Effector memory CD4-positive, alpha-beta T cell (primary cell): ENCODE measurements around the gene DYNLT4.

Source experiments
- DNase-seq, 3 donors: peaks; one replicate each; pipeline ENCODE4 v3.0.0-alpha.2; 2020
- H3K27ac ChIP-seq: 2 replicates; pipeline ENCODE4 v1.7.0; 2013; ENCODE audit warnings: mild to moderate bottlenecking, low read length, moderate library complexity; ENCODE audit not compliant: insufficient read depth, poor library complexity, severe bottlenecking
- H3K27me3 ChIP-seq: replicated peaks from 2 replicates; pipeline ENCODE4 v1.7.0; 2013; ENCODE audit warnings: mild to moderate bottlenecking, low read length; ENCODE audit not compliant: insufficient read depth, control insufficient read depth, poor library complexity, severe bottlenecking
- H3K36me3 ChIP-seq: 2 replicates; pipeline ENCODE4 v1.7.0; 2013; ENCODE audit warnings: mild to moderate bottlenecking, low read length, moderate library complexity; ENCODE audit not compliant: control insufficient read depth, insufficient read depth
- H3K4me1 ChIP-seq: 2 replicates; pipeline ENCODE4 v1.7.0; 2013; ENCODE audit warnings: low read length, mild to moderate bottlenecking; ENCODE audit not compliant: control insufficient read depth, insufficient read depth, poor library complexity, severe bottlenecking
- H3K4me3 ChIP-seq: 2 replicates; pipeline ENCODE4 v1.7.0; 2013; ENCODE audit warnings: low read length, low read depth, mild to moderate bottlenecking; ENCODE audit not compliant: insufficient read depth, poor library complexity, severe bottlenecking
- H3K9me3 ChIP-seq: 2 replicates; pipeline ENCODE4 v1.7.0; 2013; ENCODE audit warnings: mild to moderate bottlenecking, low read length, moderate library complexity; ENCODE audit not compliant: control insufficient read depth
- total RNA-seq, 3 donors: gene quantifications; one replicate each; lab custom pipeline; 2026; lab: John Stamatoyannopoulos, UW

DYNLT4 gene, protein sequence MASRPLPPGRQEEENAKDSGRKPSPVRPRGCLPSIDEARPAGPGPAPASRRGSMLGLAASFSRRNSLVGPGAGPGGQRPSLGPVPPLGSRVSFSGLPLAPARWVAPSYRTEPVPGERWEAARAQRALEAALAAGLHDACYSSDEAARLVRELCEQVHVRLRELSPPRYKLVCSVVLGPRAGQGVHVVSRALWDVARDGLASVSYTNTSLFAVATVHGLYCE
- 13.0 to 16.5 (median 16.3) reads per million in 3 donors for total RNA-seq

- H3K27ac ChIP-seq, result peak within 1 kb of the TSS; percentile 98
- H3K27me3 ChIP-seq, result no peaks in the 10 kb centered on the region
- H3K4me1 ChIP-seq, result peaks cover 84% of the 10 kb centered on the region
- H3K36me3 ChIP-seq, result peaks cover 42% of the 10 kb centered on the region
- no peak for DNase-seq
- no peaks in the 10 kb centered on the region for H3K9me3 ChIP-seq
- H3K4me3 ChIP-seq, result no peak within 1 kb of the TSS
Measured at GRCh38 chr1:44806704-44807363, at the start of gene DYNLT4. TSS of gene DYNLT4 (minus strand) at chr1:44807351. CDS start at chr1:44806668, 683 bp downstream.

- Histone ChIP-seq H3K9me3 (no peaks in the 10 kb centered on the region), H3K27ac (no peak overlapping the region), H3K36me3 (no peaks in the 10 kb centered on the region), H3K4me1 (no peaks in the 10 kb centered on the region), H3K4me3 (no peak overlapping the region), H3K27me3 (no peaks in the 10 kb centered on the region)
- DNase-seq, result no peak
Measured at GRCh38 chr1:44855742-44856141, 48.6 kb upstream of the DYNLT4 start.

GRCh38 chr1:44854970-44855369, 47.8 kb upstream of the DYNLT4 start:
- Histone ChIP-seq H3K9me3 (no peaks in the 10 kb centered on the region), H3K4me3 (no peak overlapping the region), H3K27ac (no peak overlapping the region), H3K27me3 (no peaks in the 10 kb centered on the region), H3K4me1 (no peaks in the 10 kb centered on the region), H3K36me3 (no peaks in the 10 kb centered on the region)
- no peak for DNase-seq

GRCh38 chr1:44853201-44853600, 46.0 kb upstream of the DYNLT4 start:
- H3K36me3 ChIP-seq, result no peaks in the 10 kb centered on the region
- no peak overlapping the region for H3K4me3 ChIP-seq
- no peaks in the 10 kb centered on the region for H3K4me1 ChIP-seq
- no peak overlapping the region for H3K27ac ChIP-seq
- H3K9me3 ChIP-seq, result no peaks in the 10 kb centered on the region
- DNase-seq, result no peak
- no peaks in the 10 kb centered on the region for H3K27me3 ChIP-seq

DNA sequence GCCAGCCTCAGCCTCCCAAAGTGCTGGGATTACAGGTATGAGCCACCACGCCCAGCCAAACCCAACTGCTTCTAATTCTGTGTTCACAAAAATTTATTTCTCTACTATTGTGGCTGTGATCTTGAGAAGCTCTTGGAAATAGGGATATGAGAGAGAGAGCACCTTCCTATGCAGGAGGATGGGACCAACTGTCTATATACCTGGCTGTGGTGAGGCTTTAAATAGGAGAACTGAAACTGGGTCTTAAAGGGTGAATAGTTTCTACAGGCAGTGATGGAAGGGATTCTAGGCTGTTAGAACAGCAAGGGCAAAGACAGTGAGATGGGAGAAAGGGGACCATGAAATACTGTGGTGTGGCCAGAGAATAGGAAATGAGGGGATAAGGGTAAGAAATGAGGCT, 44.2 kb upstream of the DYNLT4 start:
- Histone ChIP-seq H3K4me3 (no peak overlapping the region), H3K36me3 (no peaks in the 10 kb centered on the region), H3K27me3 (no peaks in the 10 kb centered on the region), H3K9me3 (no peaks in the 10 kb centered on the region), H3K4me1 (no peaks in the 10 kb centered on the region), H3K27ac (no peak overlapping the region)
- DNase-seq, result no peak

GRCh38 chr1:44849575-44850132, 42.5 kb upstream of the DYNLT4 start:
- H3K36me3 ChIP-seq, result no peaks in the 10 kb centered on the region
- no peak for DNase-seq
- H3K9me3 ChIP-seq, result no peaks in the 10 kb centered on the region
- no peaks in the 10 kb centered on the region for H3K4me1 ChIP-seq
- H3K27me3 ChIP-seq, result no peaks in the 10 kb centered on the region
- H3K27ac ChIP-seq, result no peak overlapping the region
- H3K4me3 ChIP-seq, result no peak overlapping the region

DNA sequence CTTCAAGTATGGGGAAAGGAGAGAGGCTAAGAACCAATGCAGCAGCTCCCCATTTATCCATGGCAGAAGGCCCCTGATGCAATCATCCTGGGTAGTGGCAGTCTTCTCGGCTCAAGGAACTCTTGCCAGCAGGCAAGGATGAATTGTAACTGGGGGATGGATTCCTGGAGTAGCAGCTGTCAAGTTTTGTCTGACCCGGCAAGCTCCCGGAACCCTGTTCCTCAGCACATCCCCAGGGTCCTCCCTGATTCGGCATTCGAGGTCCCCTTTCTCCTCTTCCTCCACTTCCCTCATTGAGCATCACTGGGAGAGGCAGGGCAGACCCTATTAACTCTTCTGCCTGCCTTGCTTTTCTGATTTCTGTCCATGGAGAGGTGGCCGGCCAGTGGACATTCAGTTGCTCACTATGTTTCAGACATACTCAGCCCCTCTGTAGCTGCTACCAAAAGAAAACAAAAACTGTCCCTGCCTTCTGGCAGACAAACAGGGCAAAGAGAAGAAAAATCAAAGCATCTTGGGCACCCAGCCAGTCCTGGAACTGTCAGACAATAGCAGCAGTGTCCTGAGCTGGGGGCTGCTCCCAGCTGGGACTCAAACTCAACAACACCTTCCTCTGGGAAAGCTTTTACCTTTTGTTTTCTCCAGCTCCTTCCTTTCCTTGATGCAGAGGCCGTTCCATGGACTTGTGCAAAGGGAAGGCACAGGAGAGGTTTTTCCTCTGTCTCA, 41.5 kb upstream of the DYNLT4 start:
- Histone ChIP-seq H3K4me3 (no peak overlapping the region), H3K36me3 (no peaks in the 10 kb centered on the region), H3K4me1 (no peaks in the 10 kb centered on the region), H3K9me3 (no peaks in the 10 kb centered on the region), H3K27me3 (no peaks in the 10 kb centered on the region), H3K27ac (no peak overlapping the region)
- DNase-seq, result no peak

GRCh38 chr1:44847845-44848244, 40.7 kb upstream of the DYNLT4 start:
- no peak overlapping the region for H3K4me3 ChIP-seq
- no peak for DNase-seq
- H3K36me3 ChIP-seq, result no peaks in the 10 kb centered on the region
- no peak overlapping the region for H3K27ac ChIP-seq
- no peaks in the 10 kb centered on the region for H3K27me3 ChIP-seq
- H3K9me3 ChIP-seq, result no peaks in the 10 kb centered on the region
- peaks cover 5% of the 10 kb centered on the region for H3K4me1 ChIP-seq

DNA sequence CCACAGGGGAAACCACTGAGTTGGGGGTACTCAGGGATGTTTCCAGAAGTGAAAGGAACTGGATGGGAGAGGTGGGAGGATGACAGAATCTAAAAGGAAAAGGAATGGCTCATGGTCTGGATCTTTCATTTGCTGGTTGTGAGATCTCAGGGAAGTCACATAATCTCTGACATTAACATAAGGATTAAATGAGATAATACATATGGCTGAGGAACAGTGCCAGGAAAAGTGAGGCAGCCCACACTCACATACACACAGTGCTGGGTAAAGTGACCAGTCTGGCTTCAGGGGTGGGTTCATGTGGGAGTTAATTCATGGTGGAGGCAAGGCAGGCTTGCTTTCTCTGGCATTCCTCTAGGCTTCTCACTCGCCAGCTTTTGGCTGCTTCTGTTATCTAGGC, 39.8 kb upstream of the DYNLT4 start:
- Histone ChIP-seq H3K4me3 (no peak overlapping the region), H3K36me3 (no peaks in the 10 kb centered on the region), H3K27ac (no peak overlapping the region), H3K27me3 (no peaks in the 10 kb centered on the region), H3K9me3 (no peaks in the 10 kb centered on the region), H3K4me1 (peaks cover 9% of the 10 kb centered on the region)
- no peak for DNase-seq
